HCT116 (cell line): ENCODE results near the gene FOSB. TPM values are rescaled to one million over a fixed set of nuclear protein-coding genes. Genes with fewer than 3 reads are reported as not detected.

Source experiments
- ATAC-seq: fragments of 200-7000 bp; cut with Tn5 transposase; 2 replicates; pipeline ENCODE4 v1.9.1; 2020; ENCODE audit warnings: mild to moderate bottlenecking, moderate library complexity
- BruUV-seq: library from RNA; stranded (reverse); fragments of 400-500 nt; replicated peaks from 2 replicates; lab custom pipeline; 2021; lab: Mats Ljungman, UMichigan
- CTCF ChIA-PET: fragments of 300-600 bp; sonication (Branson Sonifier 250); formaldehyde crosslinking; loops from one replicate; lab custom pipeline; 2021; ENCODE audit warnings: antibody characterized with exemption; lab: Charles Lee
- POLR2A ChIA-PET: fragments of 300-600, 350-600 bp; sonication (Branson Sonifier 250); formaldehyde crosslinking; loops from one replicate; lab custom pipeline; 2021; ENCODE audit warnings: antibody characterized with exemption; lab: Charles Lee
- RAD21 ChIA-PET, 2 experiments: fragments of 300-600 bp; sonication (Branson Sonifier 250); formaldehyde crosslinking; loops; one replicate each; lab custom pipeline; 2023; ENCODE audit warnings: low total read pairs in 2 of 2; ENCODE audit not compliant: uncharacterized antibody in 2 of 2, unreplicated experiment in 2 of 2, low non-redundant PET in 1 of 2; lab: Charles Lee
- DNase-seq: peaks from one replicate; pipeline ENCODE4 v3.0.0-alpha.2; 2010; ENCODE audit warnings: low read depth, low spot score
- H2AFZ ChIP-seq: fragments of 200-600 bp; shearing (Covaris generic), sonication (generic); 2 replicates; pipeline ENCODE4 v1.6.1; 2017; ENCODE audit warnings: low read depth, mixed run types, mixed read lengths, antibody characterized with exemption, low read length; ENCODE audit not compliant: poor library complexity, severe bottlenecking
- H3K27ac ChIP-seq: 2 replicates; pipeline ENCODE4 v1.5.1; 2012; ENCODE audit warnings: low read depth, low read length
- H3K27me3 ChIP-seq: fragments of 200-600 bp; sonication (generic); 2 replicates; pipeline ENCODE4 v1.6.1; 2016; ENCODE audit warnings: mixed run types, low read length, mixed read lengths; ENCODE audit not compliant: insufficient read depth
- H3K36me3 ChIP-seq, 2 experiments: fragments of 200-500 bp in 1 of 2; fragments of 200-600 bp in 1 of 2; sonication (Bioruptor generic) in 1 of 2; sonication (generic) in 1 of 2; 2 replicates each; pipeline versions ENCODE4 v1.5.1 to v1.6.1; 2014 to 2016; ENCODE audit warnings: low read length in 2 of 2, inconsistent platforms in 1 of 2, mixed read lengths in 1 of 2, mixed run types in 1 of 2; ENCODE audit not compliant: insufficient read depth in 2 of 2, control insufficient read depth in 1 of 2
- H3K4me1 ChIP-seq, 2 experiments: fragments of 200-600 bp in 1 of 2; sonication (generic) in 1 of 2; 2 replicates each; pipeline versions ENCODE4 v1.5.1 to v1.6.1; 2012 to 2017; ENCODE audit warnings: low read length in 2 of 2, inconsistent platforms in 1 of 2, mild to moderate bottlenecking in 1 of 2, mixed read lengths in 1 of 2, mixed run types in 1 of 2, moderate library complexity in 1 of 2; ENCODE audit not compliant: insufficient read depth in 2 of 2, control insufficient read depth in 1 of 2
- H3K4me2 ChIP-seq: fragments of 200-600 bp; sonication (generic); 2 replicates; pipeline ENCODE4 v1.6.1; 2017; ENCODE audit warnings: mixed run types, low read length, mixed read lengths
- H3K4me3 ChIP-seq, 2 experiments: fragments of 200-600 bp in 1 of 2; sonication (generic) in 1 of 2; replicated peaks in 1 of 2; 2 replicates each; pipeline ENCODE4 v1.5.1; 2011 to 2016; ENCODE audit warnings: low read length in 2 of 2, control low read depth in 1 of 2, low read depth in 1 of 2, mild to moderate bottlenecking in 1 of 2, mixed read lengths in 1 of 2, mixed run types in 1 of 2
- H3K79me2 ChIP-seq: fragments of 200-600 bp; sonication (generic); 2 replicates; pipeline ENCODE4 v1.6.1; 2017; ENCODE audit warnings: mild to moderate bottlenecking, mixed run types, low read length, moderate library complexity, mixed read lengths; ENCODE audit not compliant: insufficient read depth
- H3K9ac ChIP-seq: fragments of 200-600 bp; sonication (generic); 2 replicates; pipeline ENCODE4 v1.6.1; 2016; ENCODE audit warnings: low read length, mixed read lengths
- H3K9me2 ChIP-seq: fragments of 200-600 bp; sonication (generic), shearing (Covaris generic); 2 replicates; pipeline ENCODE4 v1.6.1; 2017; ENCODE audit warnings: mixed run types, mild to moderate bottlenecking, moderate library complexity; ENCODE audit not compliant: insufficient read depth
- H3K9me3 ChIP-seq, 2 experiments: fragments of 200-500 bp in 1 of 2; fragments of 200-600 bp in 1 of 2; sonication (Bioruptor generic) in 1 of 2; sonication (generic) in 1 of 2; 2 replicates each; pipeline ENCODE4 v1.6.1; 2014 to 2017; ENCODE audit warnings: low read length in 2 of 2, mixed read lengths in 2 of 2, inconsistent platforms in 1 of 2, low read depth in 1 of 2, mild to moderate bottlenecking in 1 of 2, mixed run types in 1 of 2, moderate library complexity in 1 of 2; ENCODE audit not compliant: control insufficient read depth in 1 of 2, insufficient read depth in 1 of 2
- H4K20me1 ChIP-seq: fragments of 200-600 bp; sonication (generic), shearing (Covaris generic); 2 replicates; pipeline ENCODE4 v1.6.1; 2017; ENCODE audit warnings: mixed run types, mild to moderate bottlenecking, moderate library complexity; ENCODE audit not compliant: insufficient read depth
- CTCF ChIP-seq, 3 experiments: fragments of 200-600 bp in 1 of 3; sonication (generic) in 1 of 3; IDR thresholded peaks in 2 of 3; conservative IDR thresholded peaks in 1 of 3; 2 replicates each; pipeline ENCODE4 v1.5.1; 2012 to 2017; ENCODE audit warnings: low read depth in 2 of 3, low read length in 2 of 3, antibody characterized with exemption in 1 of 3, borderline replicate concordance in 1 of 3, control low read depth in 1 of 3, mild to moderate bottlenecking in 1 of 3, mixed read lengths in 1 of 3, mixed run types in 1 of 3, moderate library complexity in 1 of 3; ENCODE audit not compliant: insufficient read depth in 1 of 3
- EZH2phosphoT487 ChIP-seq: fragments of 200-600 bp; IDR thresholded peaks from 2 replicates; pipeline ENCODE4 v1.6.1; 2018; ENCODE audit warnings: antibody characterized with exemption, borderline replicate concordance
- FOSL1 ChIP-seq: IDR thresholded peaks from 2 replicates; pipeline ENCODE4 v1.6.1; 2012; ENCODE audit warnings: low read depth
- MAX ChIP-seq: IDR thresholded peaks from 2 replicates; pipeline ENCODE4 v1.6.1; 2012
- POLR2A ChIP-seq: IDR thresholded peaks from 2 replicates; pipeline ENCODE4 v1.7.0; 2011; ENCODE audit warnings: borderline replicate concordance; ENCODE audit not compliant: insufficient read depth, insufficient read length; ENCODE audit errors: extremely low read depth
- POLR2AphosphoS5 ChIP-seq: IDR thresholded peaks from 2 replicates; pipeline ENCODE4 v1.6.1; 2011; ENCODE audit warnings: mild to moderate bottlenecking, low read depth, low read length, moderate library complexity
- REST ChIP-seq: IDR thresholded peaks from 2 replicates; pipeline ENCODE4 v1.6.1; 2012; ENCODE audit warnings: low read depth
- SIN3A ChIP-seq: IDR thresholded peaks from 2 replicates; pipeline ENCODE4 v1.6.1; 2012; ENCODE audit warnings: low read depth
- TCF7L2 ChIP-seq: IDR thresholded peaks from 2 replicates; pipeline ENCODE4 v1.7.0; 2011; ENCODE audit warnings: borderline replicate concordance, inconsistent platforms; ENCODE audit not compliant: insufficient read depth, insufficient read length; ENCODE audit errors: extremely low read depth
- ZBTB33 ChIP-seq: IDR thresholded peaks from 2 replicates; pipeline ENCODE4 v1.6.1; 2011; ENCODE audit warnings: mild to moderate bottlenecking, low read length, moderate library complexity; ENCODE audit not compliant: insufficient replicate concordance; ENCODE audit errors: extremely low read depth
- intact Hi-C: fragments of 100-400 bp; cut with micrococcal nuclease; formaldehyde crosslinking; loops from 2 replicates; pipeline ENCODE4 v1.10.0; 2022
- total RNA-seq: library from RNA; stranded (reverse); gene quantifications from one replicate; pipeline ENCODE4 v1.2.1, GENCODE V29; 2021; ENCODE audit not compliant: unreplicated experiment

The FOSB gene
- total RNA-seq, 1 experiment from 2014 or later, result 12.6 TPM

- Histone ChIP-seq H3K36me3 (no peaks in the 10 kb centered on the region), H3K79me2 (no peaks in the 10 kb centered on the region), H3K27me3 (peaks cover 10% of the 10 kb centered on the region; the same call in 1 of the 2 replicates), H3K4me2 (peak overlapping the region; percentile 94), H4K20me1 (no peaks in the 10 kb centered on the region), H3K9me3 (no peaks in the 10 kb centered on the region), H3K9ac (peak overlapping the region; percentile 51), H3K4me3 (peak overlapping the region; percentile 53 to 64), H3K27ac (peak overlapping the region; percentile 47; the same call in 1 of the 2 replicates)
- ChIA-PET RAD21 (interaction anchor here in 1 of 2 experiments (1.2 kb wide), 1 partner anchor 146 kb away, joined by 3 read pairs; no protein-coding TSS in a partner anchor), CTCF (interaction anchor here (5.3 kb wide), 1 partner anchor 11 kb away, joined by 33 read pairs; no protein-coding TSS in a partner anchor), POLR2A (interaction anchor here (1.0 to 1.5 kb wide), 2 partner anchors 18 to 145 kb away, joined by 3 to 5 read pairs; no protein-coding TSS in a partner anchor)
- ATAC-seq, result peak; percentile 17
- intact Hi-C loops, result no loop called here
- BruUV-seq, result no TSS peak
- TF ChIP-seq REST (peak; percentile 97), MAX (no peak), TCF7L2 (no peak), FOSL1 (no peak), ZBTB33 (no peak), POLR2A (no peak), POLR2AphosphoS5 (no peak), CTCF (IDR thresholded peaks at IDR 0.05 in 2 of 3, conservative IDR thresholded peaks at IDR 0.05 in 1 of 3; ENCODE audit: borderline replicate concordance in 1 of 3, insufficient read depth in 1 of 3, low read depth in 2 of 3, low read length in 2 of 3) (no peak), SIN3A (peak; percentile 49; the same call in 1 of the 2 replicates), EZH2phosphoT487 (no peak)
- TF ChIP-seq, all 23 proteins: peak for 2
- H3K9me2 ChIP-seq, result no peaks in the 10 kb centered on the region
- no peak for DNase-seq
- peaks cover 25 to 53% of the 10 kb centered on the region in 2 experiments for H3K4me1 ChIP-seq
- H2AFZ ChIP-seq, result no peak overlapping the region
Measured at GRCh38 chr19:45496349-45496953, 28.7 kb downstream of the FOSB start.
